ENCODE results near the gene MRPL28. TPM values are rescaled to one million over a fixed set of nuclear protein-coding genes. Genes with fewer than 3 reads are reported as not detected.

The MRPL28 gene
- total RNA-seq, 1 experiment from 2014 or later = 61.4 TPM

GRCh38 chr16:367333-367903 lies 2.9 kb downstream of the MRPL28 start:
- no peaks in the 10 kb centered on the region for H3K79me2 ChIP-seq (ENCODE audit: insufficient read depth, low read length)
- H3K9me2 ChIP-seq (ENCODE audit: insufficient read depth) = no peaks in the 10 kb centered on the region
- TF ChIP-seq REST (IDR thresholded peaks at IDR 0.05; ENCODE audit: low read depth) (no peak), JUND (IDR thresholded peaks at IDR 0.05) (no peak), TCF7L2 (IDR thresholded peaks at IDR 0.05; ENCODE audit: borderline replicate concordance, extremely low read depth, insufficient read depth, insufficient read length) (no peak), ELF1 (IDR thresholded peaks at IDR 0.05; ENCODE audit: borderline replicate concordance, low read depth) (no peak), RAD21 (IDR thresholded peaks at IDR 0.05; ENCODE audit: low read depth) (no peak), YY1 (IDR thresholded peaks at IDR 0.05; ENCODE audit: extremely low read depth, insufficient replicate concordance, low read depth, low read length) (no peak), ZFX (IDR thresholded peaks at IDR 0.05) (no peak), FOSL1 (IDR thresholded peaks at IDR 0.05; ENCODE audit: low read depth) (no peak), ATF3 (IDR thresholded peaks at IDR 0.05) (no peak), POLR2A (IDR thresholded peaks at IDR 0.05; ENCODE audit: borderline replicate concordance, extremely low read depth, insufficient read depth, insufficient read length) (no peak), ZNF274 (IDR thresholded peaks at IDR 0.05; ENCODE audit: low read depth, low read length) (no peak), MAX (IDR thresholded peaks at IDR 0.05) (no peak), CEBPB (IDR thresholded peaks at IDR 0.05; ENCODE audit: low read depth) (no peak), CBX3 (IDR thresholded peaks at IDR 0.05; ENCODE audit: low read depth) (no peak), EGR1 (IDR thresholded peaks at IDR 0.05; ENCODE audit: low read depth) (no peak), ZBTB33 (IDR thresholded peaks at IDR 0.05; ENCODE audit: extremely low read depth, insufficient replicate concordance, low read length) (no peak), SIN3A (IDR thresholded peaks at IDR 0.05; ENCODE audit: low read depth) (no peak)
- peaks cover 3 to 13% of the 10 kb centered on the region in 2 experiments; a peak in 3 of 4 replicates for H3K4me1 ChIP-seq (ENCODE audit: control insufficient read depth in 1 of 2, insufficient read depth in 2 of 2, low read length in 2 of 2)
- DNase-seq (ENCODE audit: low read depth, low spot score) (no peak), ATAC-seq (no peak)
- H4K20me1 ChIP-seq (ENCODE audit: insufficient read depth) = no peaks in the 10 kb centered on the region
- H3K4me2 ChIP-seq (ENCODE audit: low read length) = no peak overlapping the region
- 0 out of 4 replicates have a peak, but pooled peaks cover 0 to 3% of the 10 kb centered on the region in 2 experiments for H3K36me3 ChIP-seq (ENCODE audit: control insufficient read depth in 1 of 2, insufficient read depth in 2 of 2, low read length in 2 of 2)
- CTCF ChIA-PET = no interaction called here
- POLR2A ChIA-PET = no interaction called here
- intact Hi-C loops (cut with micrococcal nuclease) = no loop called here
- RAD21 ChIA-PET (ENCODE audit: low non-redundant PET in 1 of 2, low total read pairs in 2 of 2, uncharacterized antibody in 2 of 2, unreplicated experiment in 2 of 2) = no interaction called here
- no peak overlapping the region for H3K9ac ChIP-seq (ENCODE audit: low read length)
- no peak overlapping the region for H2AFZ ChIP-seq (ENCODE audit: low read depth, low read length, poor library complexity, severe bottlenecking)
- H3K27ac ChIP-seq (ENCODE audit: low read depth, low read length) = no peak overlapping the region
- no TSS peak for BruUV-seq (replicated peaks)
- H3K4me3 ChIP-seq (replicated peaks in 1 of 2; ENCODE audit: low read depth in 1 of 2, low read length in 2 of 2) = no peak overlapping the region
- H3K27me3 ChIP-seq (ENCODE audit: insufficient read depth, low read length) = no peaks in the 10 kb centered on the region
- no peaks in the 10 kb centered on the region for H3K9me3 ChIP-seq (ENCODE audit: control insufficient read depth in 1 of 2, insufficient read depth in 1 of 2, low read depth in 1 of 2, low read length in 2 of 2)

Data from HCT116 (cell line).